ENCODE data around the gene SH3PXD2B.

SH3PXD2B gene

GRCh38 chr5:172453206-172453985, 929 bp downstream of the SH3PXD2B start:
- DNase-seq (ENCODE audit: low read depth in 2 of 2): no peak

GRCh38 chr5:172452398-172453205, 1.7 kb downstream of the SH3PXD2B start:
- no peak for DNase-seq (ENCODE audit: low read depth in 2 of 2)

GRCh38 chr5:172451771-172452197, 2.5 kb downstream of the SH3PXD2B start:
- DNase-seq (ENCODE audit: low read depth in 2 of 2): no peak

GRCh38 chr5:172450861-172451695, 3.2 kb downstream of the SH3PXD2B start:
- no peak for DNase-seq (ENCODE audit: low read depth in 2 of 2)

- DNase-seq (ENCODE audit: low read depth in 2 of 2): no peak
Measured at GRCh38 chr5:172450453-172450852, 3.9 kb downstream of the SH3PXD2B start.

GRCh38 chr5:172448999-172449398, 5.3 kb downstream of the SH3PXD2B start:
- no peak for DNase-seq (ENCODE audit: low read depth in 2 of 2)

- no peak for DNase-seq (ENCODE audit: low read depth in 2 of 2)
Measured at GRCh38 chr5:172447646-172448365, 6.5 kb downstream of the SH3PXD2B start.

- DNase-seq (ENCODE audit: low read depth in 2 of 2): no peak
Measured at GRCh38 chr5:172446336-172447051, 7.8 kb downstream of the SH3PXD2B start.

GRCh38 chr5:172445866-172446265, 8.5 kb downstream of the SH3PXD2B start:
- no peak for DNase-seq (ENCODE audit: low read depth in 2 of 2)

GRCh38 chr5:172444626-172445365, 9.5 kb downstream of the SH3PXD2B start:
- no peak for DNase-seq (ENCODE audit: low read depth in 2 of 2)

- no peak for DNase-seq (ENCODE audit: low read depth in 2 of 2)
Measured at GRCh38 chr5:172444110-172444510, 10.2 kb downstream of the SH3PXD2B start.

- DNase-seq (ENCODE audit: low read depth in 2 of 2): no peak
Measured at GRCh38 chr5:172443441-172444109, 10.8 kb downstream of the SH3PXD2B start.

GRCh38 chr5:172442592-172442991, 11.7 kb downstream of the SH3PXD2B start:
- no peak for DNase-seq (ENCODE audit: low read depth in 2 of 2)

GRCh38 chr5:172441262-172441751, 13.0 kb downstream of the SH3PXD2B start:
- DNase-seq (ENCODE audit: low read depth in 2 of 2): no peak

- no peak for DNase-seq (ENCODE audit: low read depth in 2 of 2)
Measured at GRCh38 chr5:172440486-172440885, 13.8 kb downstream of the SH3PXD2B start.

GRCh38 chr5:172439785-172440477, 14.4 kb downstream of the SH3PXD2B start:
- DNase-seq (ENCODE audit: low read depth in 2 of 2): no peak

GRCh38 chr5:172438319-172438668, 16.0 kb downstream of the SH3PXD2B start:
- no peak for DNase-seq (ENCODE audit: low read depth in 2 of 2)

- DNase-seq (ENCODE audit: low read depth in 2 of 2): no peak
Measured at GRCh38 chr5:172437445-172438318, 16.6 kb downstream of the SH3PXD2B start.
